AG04450 (cell line): ENCODE data around the gene PACSIN1. TPM values are rescaled to one million over a fixed set of nuclear protein-coding genes. Genes with fewer than 3 reads are reported as not detected.

Experiments
- CTCF ChIA-PET: fragments of 300-600, 350-600 bp; formaldehyde crosslinking; extraction: SDS; loops from one replicate; lab custom pipeline; 2022; ENCODE audit warnings: antibody characterized with exemption, inconsistent platforms; lab: Charles Lee
- POLR2A ChIA-PET: fragments of 350-600 bp; formaldehyde crosslinking; extraction: SDS; loops from one replicate; lab custom pipeline; 2021; ENCODE audit warnings: antibody characterized with exemption, inconsistent platforms; lab: Yijun Ruan, JAX
- DNase-seq: peaks from one replicate; pipeline ENCODE4 v3.0.0-alpha.2; 2011; ENCODE audit warnings: low read depth, low spot score
- H3K27ac ChIP-seq: one replicate; pipeline ENCODE4 v1.5.1; 2012; ENCODE audit warnings: low read depth, low read length, control low read depth
- H3K27me3 ChIP-seq: one replicate; pipeline ENCODE4 v1.6.0; 2012; ENCODE audit warnings: low read length; ENCODE audit not compliant: control insufficient read depth, insufficient read depth
- H3K4me3 ChIP-seq: 2 replicates; pipeline ENCODE4 v1.5.1; 2011; ENCODE audit warnings: mild to moderate bottlenecking, low read depth, low read length, control low read depth
- H3K9me3 ChIP-seq: 2 replicates; pipeline ENCODE4 v1.5.1; 2012; ENCODE audit warnings: low read length; ENCODE audit not compliant: control insufficient read depth, insufficient read depth
- CTCF ChIP-seq: IDR thresholded peaks from 2 replicates; pipeline ENCODE4 v1.5.1; 2011; ENCODE audit warnings: low read depth, low read length, control low read depth, inconsistent platforms
- polyA plus RNA-seq: library from polyadenylated mRNA; depleted of rRNA; stranded (reverse); fragments of >200 nt; gene quantifications from 2 replicates; pipeline ENCODE4 v1.2.3, GENCODE V29; 2011

PACSIN1 gene
- polyA plus RNA-seq, 1 experiment = not detected

GRCh38 chr6:34457382-34457741, 8.5 kb upstream of the PACSIN1 start:
- POLR2A ChIA-PET = no interaction called here
- no peak for TF ChIP-seq CTCF
- CTCF ChIA-PET = interaction anchor here (1.1 kb wide), 1 partner anchor 152 kb away, joined by 3 read pairs; no protein-coding TSS in a partner anchor

GRCh38 chr6:34457742-34458735, 7.8 kb upstream of the PACSIN1 start:
- ChIA-PET POLR2A (no interaction called here), CTCF (no interaction called here)
- Histone ChIP-seq H3K27me3 (peaks cover 2% of the 10 kb centered on the region), H3K9me3 (peaks cover 4% of the 10 kb centered on the region; the same call in 1 of the 2 replicates), H3K4me3 (no peak overlapping the region), H3K27ac (no peak overlapping the region)
- TF ChIP-seq CTCF = no peak
- DNase-seq = no peak

More at GRCh38 chr6:34457382-34457741, 8.5 kb upstream of the PACSIN1 start:
- Histone ChIP-seq H3K27me3 (peaks cover 2% of the 10 kb centered on the region), H3K9me3 (peaks cover 4% of the 10 kb centered on the region; the same call in 1 of the 2 replicates), H3K27ac (no peak overlapping the region), H3K4me3 (no peak overlapping the region)
- no peak for DNase-seq

- DNase-seq = no peak
- Histone ChIP-seq H3K27me3 (peaks cover 3% of the 10 kb centered on the region), H3K9me3 (peaks cover 4% of the 10 kb centered on the region; the same call in 1 of the 2 replicates), H3K27ac (no peak overlapping the region), H3K4me3 (no peak overlapping the region)
- ChIA-PET POLR2A (no interaction called here), CTCF (interaction anchor here (0.6 to 4.9 kb wide), 7 partner anchors 11 to 151 kb away, joined by 3 to 53 read pairs (median 3); partner anchors contain the start of gene RPS10)
- TF ChIP-seq CTCF = peak; percentile 66
These were observed 5.8 kb upstream of the PACSIN1 start for GRCh38 chr6:34459899-34460593.

GRCh38 chr6:34460796-34461507, 4.9 kb upstream of the PACSIN1 start:
- DNase-seq = no peak
- TF ChIP-seq CTCF = no peak
- ChIA-PET POLR2A (no interaction called here), CTCF (interaction anchor here (0.6 to 4.9 kb wide), 5 partner anchors 11 to 148 kb away, joined by 3 to 53 read pairs (median 4); partner anchors contain the start of gene RPS10)
- peaks cover 8% of the 10 kb centered on the region for H3K27me3 ChIP-seq
- peaks cover 4% of the 10 kb centered on the region; the same call in 1 of the 2 replicates for H3K9me3 ChIP-seq
- H3K27ac ChIP-seq = no peak overlapping the region
- H3K4me3 ChIP-seq = no peak overlapping the region
